Brain microvascular endothelial cell (primary cell): Measurements from ENCODE around the gene DDX39A.

ENCODE experiments used
- DNase-seq: peaks from one replicate; pipeline ENCODE4 v3.0.0-alpha.2; 2020
- H3K27ac ChIP-seq: fragments of 250-450 bp; sonication (Bioruptor Pico); 2 replicates; pipeline ENCODE4 v1.5.1; 2020; ENCODE audit warnings: mild to moderate bottlenecking, moderate library complexity
- H3K27me3 ChIP-seq: fragments of 250-450 bp; sonication (Bioruptor Pico); replicated peaks from 2 replicates; pipeline ENCODE4 v1.5.1; 2020; ENCODE audit warnings: mild to moderate bottlenecking
- H3K36me3 ChIP-seq: fragments of 250-450 bp; sonication (Bioruptor Pico); replicated peaks from 2 replicates; pipeline ENCODE4 v1.5.1; 2020; ENCODE audit warnings: mild to moderate bottlenecking
- H3K4me3 ChIP-seq: 2 replicates; pipeline ENCODE4 v1.5.1; 2011; ENCODE audit warnings: low read depth, mild to moderate bottlenecking, control low read depth, low read length, moderate library complexity
- CTCF ChIP-seq: IDR thresholded peaks from 2 replicates; pipeline ENCODE4 v1.5.1; 2011; ENCODE audit warnings: low read depth, mild to moderate bottlenecking, moderate library complexity, low read length, control low read depth, inconsistent platforms; ENCODE audit errors: missing control alignments
- in situ Hi-C: cut with HindIII; loops from 2 replicates; pipeline ENCODE4 v1.10.0; 2017; ENCODE audit warnings: low sequenced_read_pairs, low pct_ligation_motif_present

The DDX39A gene

GRCh38 chr19:14418856-14419105 is 360 bp downstream of the DDX39A start:
- no peak for TF ChIP-seq CTCF
- Histone ChIP-seq H3K36me3 (peaks cover 9% of the 10 kb centered on the region), H3K4me3 (peak overlapping the region; percentile 85), H3K27me3 (no peaks in the 10 kb centered on the region), H3K27ac (peak overlapping the region; percentile 96)
- in situ Hi-C loops, result no loop called here
- DNase-seq, result no peak

GRCh38 chr19:14416817-14417231 is 2.3 kb downstream of the DDX39A start:
- in situ Hi-C loops, result no loop called here
- H3K27ac ChIP-seq, result no peak overlapping the region
- no peak for DNase-seq

GRCh38 chr19:14414926-14415690 is 4.0 kb downstream of the DDX39A start:
- DNase-seq, result no peak
- no peak overlapping the region for H3K4me3 ChIP-seq
- in situ Hi-C loops, result no loop called here
- no peak overlapping the region for H3K27ac ChIP-seq
- H3K27me3 ChIP-seq, result no peaks in the 10 kb centered on the region
- peaks cover 36% of the 10 kb centered on the region for H3K36me3 ChIP-seq
- no peak for TF ChIP-seq CTCF

More at GRCh38 chr19:14416817-14417231, 2.3 kb downstream of the DDX39A start:
- Histone ChIP-seq H3K36me3 (peaks cover 19% of the 10 kb centered on the region), H3K4me3 (no peak overlapping the region), H3K27me3 (no peaks in the 10 kb centered on the region)
- TF ChIP-seq CTCF, result no peak

GRCh38 chr19:14413693-14414181 is 5.4 kb downstream of the DDX39A start:
- Histone ChIP-seq H3K27me3 (no peaks in the 10 kb centered on the region), H3K4me3 (no peak overlapping the region), H3K27ac (no peak overlapping the region), H3K36me3 (peaks cover 50% of the 10 kb centered on the region)
- in situ Hi-C loops, result no loop called here
- DNase-seq, result no peak
- no peak for TF ChIP-seq CTCF

GRCh38 chr19:14412996-14413692 is 6.0 kb downstream of the DDX39A start:
- Histone ChIP-seq H3K36me3 (peaks cover 56% of the 10 kb centered on the region), H3K27ac (no peak overlapping the region), H3K4me3 (no peak overlapping the region), H3K27me3 (no peaks in the 10 kb centered on the region)
- no peak for TF ChIP-seq CTCF
- DNase-seq, result no peak
- in situ Hi-C loops, result no loop called here
